PC-3 (cell line): ENCODE measurements around the gene CACNA1A. TPM values are rescaled to one million over a fixed set of nuclear protein-coding genes. Genes with fewer than 3 reads are reported as not detected.
"Not testable (repeated sequence)": the region's sequence is repeated elsewhere in the genome, so short reads cannot be mapped to it uniquely, and the experiment has no call there.

Experiments
- ATAC-seq: fragments of 200-7000 bp; cut with Tn5 transposase; 2 replicates; pipeline ENCODE4 v1.9.1; 2020; ENCODE audit warnings: mild to moderate bottlenecking, moderate library complexity
- BruUV-seq: library from RNA; stranded (reverse); fragments of 400-500 nt; replicated peaks from 2 replicates; lab custom pipeline; 2021; lab: Mats Ljungman, UMichigan
- CTCF ChIA-PET: fragments of 300-600 bp; sonication (Branson Sonifier 250); formaldehyde crosslinking; loops from one replicate; lab custom pipeline; 2022; ENCODE audit warnings: antibody characterized with exemption; lab: Charles Lee
- POLR2A ChIA-PET: fragments of 300-600 bp; sonication (Branson Sonifier 250); formaldehyde crosslinking; loops from one replicate; lab custom pipeline; 2022; ENCODE audit warnings: antibody characterized with exemption; ENCODE audit not compliant: unreplicated experiment; lab: Charles Lee
- DNase-seq: peaks from one replicate; pipeline ENCODE4 v3.0.0-alpha.2; 2015
- H2AFZ ChIP-seq: fragments of 300-600 bp; sonication (generic); 2 replicates; pipeline ENCODE4 v1.6.0; 2016; ENCODE audit warnings: antibody characterized with exemption, low read length
- H3F3A ChIP-seq: fragments of 300-600 bp; sonication (generic); one replicate; pipeline ENCODE4 v1.6.0; 2017; ENCODE audit warnings: antibody characterized with exemption, low read length, control low read depth, mild to moderate bottlenecking; ENCODE audit not compliant: unreplicated experiment
- H3K27ac ChIP-seq: fragments of 300-600 bp; sonication (generic); 2 replicates; pipeline ENCODE4 v1.5.1; 2016; ENCODE audit warnings: mild to moderate bottlenecking, low read length
- H3K27me3 ChIP-seq: fragments of 300-600 bp; sonication (generic); 2 replicates; pipeline ENCODE4 v1.6.1; 2016; ENCODE audit warnings: low read length, mixed read lengths
- H3K36me3 ChIP-seq: fragments of 300-600 bp; sonication (generic); 2 replicates; pipeline ENCODE4 v1.6.1; 2016; ENCODE audit warnings: low read depth, mixed run types, low read length, mixed read lengths
- H3K4me1 ChIP-seq: fragments of 300-600 bp; sonication (generic); 2 replicates; pipeline ENCODE4 v1.5.1; 2016; ENCODE audit warnings: low read length; ENCODE audit not compliant: insufficient read depth
- H3K4me2 ChIP-seq: fragments of 300-600 bp; sonication (generic); 2 replicates; pipeline ENCODE4 v1.6.0; 2016; ENCODE audit warnings: low read length
- H3K4me3 ChIP-seq: fragments of 300-600 bp; sonication (generic); 2 replicates; pipeline ENCODE4 v1.5.1; 2016; ENCODE audit warnings: mild to moderate bottlenecking, low read length, mixed read lengths
- H3K79me2 ChIP-seq: fragments of 300-600 bp; sonication (generic); 2 replicates; pipeline ENCODE4 v1.6.1; 2017; ENCODE audit warnings: low read length, mixed read lengths
- H3K9ac ChIP-seq: fragments of 300-600 bp; sonication (generic); 2 replicates; pipeline ENCODE4 v1.6.0; 2016; ENCODE audit warnings: mild to moderate bottlenecking, low read length
- H3K9me2 ChIP-seq: fragments of 300-600 bp; sonication (generic); replicated peaks from 2 replicates; pipeline ENCODE4 v1.6.1; 2016; ENCODE audit warnings: mixed run types, low read length, mixed read lengths
- H3K9me3 ChIP-seq: fragments of 300-600 bp; sonication (generic); 2 replicates; pipeline ENCODE4 v1.6.1; 2016; ENCODE audit warnings: low read length, mixed read lengths
- H4K20me1 ChIP-seq: fragments of 300-600 bp; sonication (generic); 2 replicates; pipeline ENCODE4 v1.6.1; 2016; ENCODE audit warnings: low read length, mixed read lengths
- CTCF ChIP-seq: fragments of 300-600 bp; sonication (generic); conservative IDR thresholded peaks from 2 replicates; pipeline ENCODE4 v1.5.1; 2017; ENCODE audit warnings: antibody characterized with exemption, low read depth, mild to moderate bottlenecking, low read length
- EZH2 ChIP-seq: fragments of 300-600 bp; sonication (generic); IDR thresholded peaks from one replicate; pipeline ENCODE4 v1.6.1; 2017; ENCODE audit warnings: antibody characterized with exemption, mild to moderate bottlenecking, low read length; ENCODE audit not compliant: unreplicated experiment
- EZH2phosphoT487 ChIP-seq: fragments of 300-600 bp; sonication (generic); IDR thresholded peaks from 2 replicates; pipeline ENCODE4 v1.6.1; 2018; ENCODE audit warnings: mild to moderate bottlenecking, antibody characterized with exemption, low read length, borderline replicate concordance
- intact Hi-C: fragments of 100-400 bp; cut with micrococcal nuclease; formaldehyde crosslinking; loops from 2 replicates; pipeline ENCODE4 v1.9.0; 2023
- total RNA-seq: library from RNA; depleted of rRNA; stranded (reverse); fragments of >200 nt; gene quantifications from 2 replicates; pipeline ENCODE4 v1.2.3, GENCODE V29; 2014

CACNA1A gene
- total RNA-seq, 1 experiment from 2014 or later, result 0.62 TPM

GRCh38 chr19:13260883-13261653, 245.2 kb downstream of the CACNA1A start:
- CTCF ChIA-PET, result interaction anchor here (0.5 to 0.6 kb wide), 4 partner anchors 20 to 285 kb away, joined by 3 to 4 read pairs (median 4); no protein-coding TSS in a partner anchor
- H3K4me3 ChIP-seq, result 0 out of 2 replicates have a peak overlapping the region, but pooled peaks have one; percentile 8
- H3K4me1 ChIP-seq, result peaks cover 20% of the 10 kb centered on the region
- BruUV-seq, result TSS peak; percentile 94
- peak overlapping the region; percentile 24 for H2AFZ ChIP-seq
- no peaks in the 10 kb centered on the region for H4K20me1 ChIP-seq
- H3K36me3 ChIP-seq, result no peaks in the 10 kb centered on the region
- H3K27ac ChIP-seq, result peak overlapping the region; percentile 79
- peak overlapping the region; percentile 63 for H3K4me2 ChIP-seq
- H3K9me3 ChIP-seq, result no peaks in the 10 kb centered on the region
- DNase-seq, result peak; percentile 98
- no peaks in the 10 kb centered on the region for H3F3A ChIP-seq
- intact Hi-C loops, result loop anchor here (2.0 to 5.0 kb wide), 2 partner anchors 32 to 49 kb away; no protein-coding TSS in a partner anchor
- peak; percentile 89 for ATAC-seq
- H3K9me2 ChIP-seq, result no peaks in the 10 kb centered on the region
- no peaks in the 10 kb centered on the region for H3K79me2 ChIP-seq
- H3K9ac ChIP-seq, result peak overlapping the region; percentile 26
- POLR2A ChIA-PET, result interaction anchor here (0.6 to 0.8 kb wide), 4 partner anchors 67 to 284 kb away, joined by 3 to 5 read pairs (median 4); no protein-coding TSS in a partner anchor
- TF ChIP-seq EZH2phosphoT487 (no peak), CTCF (peak; percentile 38; the same call in 1 of the 2 replicates), EZH2 (no peak)
- no peaks in the 10 kb centered on the region for H3K27me3 ChIP-seq

GRCh38 chr19:13256918-13257317, 249.4 kb downstream of the CACNA1A start:
- H2AFZ ChIP-seq, result no peak overlapping the region
- H3K27ac ChIP-seq, result no peak overlapping the region
- H3K4me2 ChIP-seq, result no peak overlapping the region
- intact Hi-C loops, result no loop called here
- no peaks in the 10 kb centered on the region for H3K79me2 ChIP-seq
- no peak overlapping the region for H3K4me3 ChIP-seq
- no TSS peak for BruUV-seq
- TF ChIP-seq EZH2 (no peak), CTCF (no peak), EZH2phosphoT487 (no peak)
- H3K9me3 ChIP-seq, result no peaks in the 10 kb centered on the region
- ChIA-PET CTCF (no interaction called here), POLR2A (no interaction called here)
- H3K9ac ChIP-seq, result no peak overlapping the region
- no peaks in the 10 kb centered on the region for H4K20me1 ChIP-seq
- no peaks in the 10 kb centered on the region for H3K9me2 ChIP-seq
- H3K27me3 ChIP-seq, result no peaks in the 10 kb centered on the region
- H3K4me1 ChIP-seq, result peaks cover 16% of the 10 kb centered on the region
- no peaks in the 10 kb centered on the region for H3F3A ChIP-seq
- no peaks in the 10 kb centered on the region for H3K36me3 ChIP-seq
- ATAC-seq, result no peak
- no peak for DNase-seq

GRCh38 chr19:13256398-13256797, 249.9 kb downstream of the CACNA1A start:
- H3K9me2 ChIP-seq, BruUV-seq: not testable (repeated sequence)

More at GRCh38 chr19:13256398-13256797, 249.9 kb downstream of the CACNA1A start:
- H3K9me3 ChIP-seq, H3K79me2 ChIP-seq, intact Hi-C loops, ATAC-seq, H2AFZ ChIP-seq, H3F3A ChIP-seq, H3K27me3 ChIP-seq, H3K4me3 ChIP-seq, DNase-seq, H3K9ac ChIP-seq, H3K36me3 ChIP-seq, POLR2A ChIA-PET, CTCF ChIA-PET, H4K20me1 ChIP-seq, H3K27ac ChIP-seq, H3K4me2 ChIP-seq: not testable (repeated sequence)
- peaks cover 10% of the 10 kb centered on the region for H3K4me1 ChIP-seq
